ENCODE data around the gene GPATCH4. TPM values are rescaled to one million over a fixed set of nuclear protein-coding genes. Genes with fewer than 3 reads are reported as not detected.
"Not testable (repeated sequence)": the region's sequence is repeated elsewhere in the genome, so short reads cannot be mapped to it uniquely, and the experiment has no call there.

GPATCH4 gene
- polyA plus RNA-seq, 1 donor from 2014 or later: 45.5 TPM

DNA sequence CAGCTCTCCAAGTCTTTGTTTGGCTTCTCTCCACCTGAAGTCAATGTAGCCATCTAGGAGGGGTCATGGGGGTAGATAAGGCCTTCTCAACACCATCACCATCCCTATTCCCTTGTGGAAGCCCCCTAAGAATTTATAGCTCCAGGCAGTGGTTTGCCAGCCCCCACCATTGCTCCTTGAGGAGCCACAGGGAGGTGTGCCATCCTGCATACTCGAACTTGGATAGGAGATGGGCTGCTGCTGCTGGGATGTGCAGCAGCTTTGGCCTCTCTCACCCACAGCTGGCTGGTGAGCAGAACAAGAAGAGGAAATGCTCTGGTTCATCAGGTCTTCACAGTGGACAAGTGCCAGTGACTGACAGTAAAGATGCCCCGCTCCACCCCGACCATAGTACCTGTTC lies 4.9 kb downstream of the GPATCH4 start:
- Mint-ChIP-seq H3K9me3 (no peaks in the 10 kb centered on the region), H3K27ac (peak overlapping the region in 1 of 3 donors; percentile 43), H3K36me3 (peaks cover 5% of the 10 kb centered on the region), H3K27me3 (no peaks in the 10 kb centered on the region), H3K4me1 (peaks cover 22 to 27% (median 23%) of the 10 kb centered on the region in 3 donors), H3K4me3 (peak overlapping the region in 1 of 4 donors; percentile 30)

DNA sequence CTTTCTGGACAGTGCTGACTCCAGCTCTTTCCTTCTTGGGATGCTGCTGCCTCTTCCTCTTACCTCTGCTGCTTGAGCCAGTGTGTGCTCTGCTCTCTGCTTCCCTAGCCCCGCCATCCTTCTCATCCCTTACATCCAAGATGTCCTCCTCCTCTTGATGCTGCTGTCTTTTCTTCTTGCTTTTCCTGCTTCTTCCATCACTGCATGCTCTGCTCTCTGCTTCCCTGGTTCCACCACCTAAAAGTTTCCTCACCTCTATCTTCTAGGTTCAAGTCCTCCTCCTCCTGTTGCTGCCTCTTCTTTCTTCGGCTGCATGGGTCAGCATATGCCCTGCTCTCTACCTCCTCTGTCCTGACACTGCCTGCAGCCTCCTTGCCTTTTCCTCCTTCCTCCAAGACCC lies 6.3 kb downstream of the GPATCH4 start:
- peaks cover 17 to 22% (median 20%) of the 10 kb centered on the region in 3 donors for H3K4me1 Mint-ChIP-seq
- H3K36me3 Mint-ChIP-seq: peaks cover 5% of the 10 kb centered on the region
- no peaks in the 10 kb centered on the region for H3K9me3 Mint-ChIP-seq
- peak overlapping the region in 2 of 4 donors; percentile 35 to 71 for H3K4me3 Mint-ChIP-seq
- peak overlapping the region in 2 of 3 donors; percentile 33 to 83 for H3K27ac Mint-ChIP-seq
- no peaks in the 10 kb centered on the region for H3K27me3 Mint-ChIP-seq

DNA sequence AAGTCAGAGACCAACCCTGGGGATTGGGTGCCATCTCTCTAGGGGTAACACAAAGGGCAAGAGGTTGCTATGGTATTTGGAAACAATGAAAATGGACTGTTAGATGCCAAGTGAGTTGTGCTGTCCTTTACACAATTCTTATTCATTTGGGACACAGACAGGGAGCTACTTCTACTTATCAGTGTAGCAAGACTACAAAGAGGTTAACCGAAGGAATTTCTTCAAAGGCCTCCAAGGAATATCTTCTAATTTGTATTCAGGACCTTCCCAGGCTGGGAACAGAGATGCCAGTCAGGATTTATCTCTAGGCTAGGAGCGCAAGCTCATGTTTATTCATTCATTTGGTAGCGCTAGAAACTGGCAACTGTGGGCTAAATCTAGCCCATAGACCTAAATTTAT lies 7.1 kb downstream of the GPATCH4 start:
- peaks cover 5% of the 10 kb centered on the region for H3K36me3 Mint-ChIP-seq
- H3K27ac Mint-ChIP-seq: peak overlapping the region in 1 of 3 donors; percentile 29
- no peaks in the 10 kb centered on the region for H3K27me3 Mint-ChIP-seq
- H3K4me1 Mint-ChIP-seq: peaks cover 11 to 15% (median 13%) of the 10 kb centered on the region in 3 donors
- H3K4me3 Mint-ChIP-seq: peak overlapping the region in 2 of 4 donors; percentile 65 to 71
- no peaks in the 10 kb centered on the region for H3K9me3 Mint-ChIP-seq

DNA sequence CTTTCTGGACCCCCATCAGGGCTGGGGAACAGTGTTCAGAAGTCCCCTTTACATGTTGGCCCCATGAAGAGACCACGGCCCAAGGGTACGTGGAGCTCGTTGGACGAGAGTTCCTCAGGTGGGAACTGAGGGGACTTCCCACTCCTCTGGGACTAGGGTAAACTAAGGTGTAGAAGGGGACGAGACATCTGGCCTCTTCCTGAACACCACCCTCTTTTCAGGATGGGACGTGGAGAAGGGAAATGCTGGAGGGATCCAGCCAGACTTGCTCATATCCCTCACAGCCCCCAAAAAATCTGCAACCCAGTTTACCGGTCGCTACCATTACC lies 7.7 kb downstream of the GPATCH4 start:
- peaks cover 11 to 15% (median 13%) of the 10 kb centered on the region in 3 donors for H3K4me1 Mint-ChIP-seq
- H3K4me3 Mint-ChIP-seq: peak overlapping the region in 1 of 4 donors; percentile 71
- H3K27me3 Mint-ChIP-seq: no peaks in the 10 kb centered on the region
- H3K36me3 Mint-ChIP-seq: peaks cover 5% of the 10 kb centered on the region
- peak overlapping the region in 1 of 3 donors; percentile 29 for H3K27ac Mint-ChIP-seq
- no peaks in the 10 kb centered on the region for H3K9me3 Mint-ChIP-seq

DNA sequence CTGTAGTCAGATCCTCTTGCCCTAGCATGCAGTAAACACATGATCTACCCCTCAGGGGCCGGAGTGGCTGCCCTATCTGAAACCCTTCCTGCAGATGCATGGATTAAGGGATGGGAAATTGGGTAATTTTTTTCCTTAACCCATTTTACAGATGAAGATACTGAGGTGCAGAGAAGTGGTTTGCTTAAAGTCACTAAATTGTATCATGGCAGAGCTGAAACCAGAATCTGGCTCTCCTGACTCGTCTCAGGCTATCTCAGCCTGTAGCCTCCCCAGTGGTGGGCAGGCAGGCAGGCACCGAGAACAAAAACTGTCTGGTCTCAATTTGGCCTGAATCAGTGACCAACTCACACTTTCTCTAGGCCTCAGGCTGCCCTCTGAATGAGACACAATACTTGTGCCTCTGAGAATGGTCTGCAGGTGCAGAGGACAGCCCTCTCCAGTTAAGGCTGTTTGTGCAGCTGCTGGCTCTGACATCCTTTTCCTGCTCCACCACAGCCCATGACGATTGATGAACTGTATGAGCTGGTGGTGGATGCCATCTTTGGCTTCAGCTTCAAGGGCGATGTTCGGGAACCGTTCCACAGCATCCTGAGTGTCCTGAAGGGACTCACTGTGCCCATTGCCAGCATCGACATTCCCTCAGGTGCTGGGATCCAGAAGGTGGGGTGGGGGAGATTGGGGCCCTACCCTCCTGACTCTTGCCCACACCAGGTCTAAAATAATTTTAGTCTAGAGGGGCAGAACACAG lies 8.2 kb downstream of the GPATCH4 start:
- peaks cover 5% of the 10 kb centered on the region for H3K36me3 Mint-ChIP-seq
- H3K27me3 Mint-ChIP-seq: no peaks in the 10 kb centered on the region
- peak overlapping the region; percentile 14 to 98 (median 92) for H3K4me3 Mint-ChIP-seq
- H3K27ac Mint-ChIP-seq: peak overlapping the region; percentile 3 to 87 (median 78)
- no peaks in the 10 kb centered on the region for H3K9me3 Mint-ChIP-seq
- peaks cover 11 to 15% (median 13%) of the 10 kb centered on the region in 3 donors for H3K4me1 Mint-ChIP-seq

DNA sequence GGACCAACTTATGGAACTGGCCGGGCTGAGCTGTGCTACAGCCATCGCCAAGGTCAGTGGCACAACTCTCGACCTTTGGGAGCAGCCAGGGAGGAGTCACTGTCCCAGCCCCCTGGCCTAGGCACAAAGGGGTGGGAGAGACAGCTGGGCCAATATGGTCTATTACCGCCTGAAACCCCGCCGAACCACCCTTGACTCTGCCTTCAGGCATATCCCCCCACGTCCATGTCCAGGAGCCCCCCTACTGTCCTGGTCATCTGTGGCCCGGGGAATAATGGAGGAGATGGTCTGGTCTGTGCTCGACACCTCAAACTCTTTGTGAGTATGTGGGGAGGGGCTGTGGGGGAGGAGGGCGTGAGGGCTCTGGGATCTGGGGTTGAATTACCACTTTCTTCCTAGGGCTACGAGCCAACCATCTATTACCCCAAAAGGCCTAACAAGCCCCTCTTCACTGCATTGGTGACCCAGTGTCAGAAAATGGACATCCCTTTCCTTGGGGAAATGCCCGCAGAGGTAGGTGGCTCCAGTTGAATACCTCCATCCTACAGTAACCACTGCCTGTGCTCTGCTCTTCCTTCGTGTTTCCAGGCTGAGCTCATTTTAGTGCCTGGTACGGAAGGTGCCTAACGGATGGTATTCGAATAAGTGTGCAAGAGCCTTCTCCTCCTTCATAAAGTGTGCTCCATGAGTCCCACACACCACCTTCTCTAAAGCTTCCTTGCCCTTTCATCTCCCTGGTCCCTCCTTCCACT lies 8.9 kb downstream of the GPATCH4 start:
- Mint-ChIP-seq H3K27me3 (no peaks in the 10 kb centered on the region), H3K36me3 (peaks cover 5% of the 10 kb centered on the region), H3K4me1 (peaks cover 11 to 15% (median 13%) of the 10 kb centered on the region in 3 donors), H3K9me3 (no peaks in the 10 kb centered on the region), H3K27ac (peak overlapping the region; percentile 78 to 99 (median 87)), H3K4me3 (peak overlapping the region; percentile 90 to 98 (median 94))

DNA sequence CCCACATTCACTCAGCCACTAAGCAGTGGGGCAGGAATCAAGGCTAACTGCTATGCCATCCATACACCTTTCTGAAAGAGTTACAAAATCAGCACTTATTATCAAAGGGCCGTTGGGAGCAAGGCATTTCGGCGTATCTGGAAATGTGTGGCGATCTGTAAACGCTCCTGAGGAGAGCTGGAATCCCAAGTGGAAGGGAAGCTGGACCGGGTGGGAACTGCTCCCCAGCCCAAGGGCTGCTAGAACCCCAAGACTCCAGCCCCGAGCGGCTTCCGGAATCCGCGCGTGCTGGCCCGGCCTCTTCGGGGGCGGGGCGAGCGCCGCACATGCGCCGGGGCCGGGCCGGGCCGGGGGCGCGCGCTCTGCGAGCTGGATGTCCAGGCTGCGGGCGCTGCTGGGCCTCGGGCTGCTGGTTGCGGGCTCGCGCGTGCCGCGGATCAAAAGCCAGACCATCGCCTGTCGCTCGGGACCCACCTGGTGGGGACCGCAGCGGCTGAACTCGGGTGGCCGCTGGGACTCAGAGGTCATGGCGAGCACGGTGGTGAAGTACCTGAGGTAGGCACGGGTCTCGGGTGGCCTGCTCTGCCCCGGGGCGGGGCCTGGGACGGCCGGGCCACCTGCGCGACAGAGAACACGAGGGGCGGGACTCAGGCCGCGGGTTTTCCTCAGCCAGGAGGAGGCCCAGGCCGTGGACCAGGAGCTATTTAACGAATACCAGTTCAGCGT lies 9.7 kb downstream of the GPATCH4 start, which contains the start of gene NAXE:
TSS of gene NAXE (plus strand) at position 345 of the 726 bp plus-strand sequence. CDS start at position 374, 29 bp downstream.
- Mint-ChIP-seq H3K4me3 (peak within 1 kb of the TSS; percentile 90 to 98 (median 94)), H3K36me3 (peaks cover 3% of the 10 kb centered on the region), H3K4me1 (peaks cover 11 to 15% (median 11%) of the 10 kb centered on the region in 3 donors), H3K27ac (peak within 1 kb of the TSS; percentile 87 to 99 (median 94)), H3K9me3 (no peaks in the 10 kb centered on the region), H3K27me3 (no peaks in the 10 kb centered on the region)

DNA sequence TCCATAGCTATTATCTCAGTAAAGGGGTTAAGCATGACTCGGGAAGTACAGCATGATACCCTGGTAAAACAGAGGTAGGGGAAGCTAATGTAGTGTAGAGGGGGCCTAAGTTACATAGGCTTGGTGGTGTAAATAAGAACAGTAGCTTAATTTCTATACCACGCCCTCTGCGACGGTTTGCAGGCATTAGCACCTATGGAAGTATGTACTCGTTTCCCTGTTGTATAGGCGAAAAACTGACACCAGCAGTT lies 10.2 kb downstream of the GPATCH4 start:
- H3K9me3 Mint-ChIP-seq: no peaks in the 10 kb centered on the region
- peak overlapping the region; percentile 87 to 99 (median 94) for H3K27ac Mint-ChIP-seq
- H3K4me1 Mint-ChIP-seq: peaks cover 11 to 15% (median 11%) of the 10 kb centered on the region in 3 donors
- H3K27me3 Mint-ChIP-seq: no peaks in the 10 kb centered on the region
- H3K4me3 Mint-ChIP-seq: peak overlapping the region; percentile 90 to 98 (median 94)
- peaks cover 1% of the 10 kb centered on the region for H3K36me3 Mint-ChIP-seq

DNA sequence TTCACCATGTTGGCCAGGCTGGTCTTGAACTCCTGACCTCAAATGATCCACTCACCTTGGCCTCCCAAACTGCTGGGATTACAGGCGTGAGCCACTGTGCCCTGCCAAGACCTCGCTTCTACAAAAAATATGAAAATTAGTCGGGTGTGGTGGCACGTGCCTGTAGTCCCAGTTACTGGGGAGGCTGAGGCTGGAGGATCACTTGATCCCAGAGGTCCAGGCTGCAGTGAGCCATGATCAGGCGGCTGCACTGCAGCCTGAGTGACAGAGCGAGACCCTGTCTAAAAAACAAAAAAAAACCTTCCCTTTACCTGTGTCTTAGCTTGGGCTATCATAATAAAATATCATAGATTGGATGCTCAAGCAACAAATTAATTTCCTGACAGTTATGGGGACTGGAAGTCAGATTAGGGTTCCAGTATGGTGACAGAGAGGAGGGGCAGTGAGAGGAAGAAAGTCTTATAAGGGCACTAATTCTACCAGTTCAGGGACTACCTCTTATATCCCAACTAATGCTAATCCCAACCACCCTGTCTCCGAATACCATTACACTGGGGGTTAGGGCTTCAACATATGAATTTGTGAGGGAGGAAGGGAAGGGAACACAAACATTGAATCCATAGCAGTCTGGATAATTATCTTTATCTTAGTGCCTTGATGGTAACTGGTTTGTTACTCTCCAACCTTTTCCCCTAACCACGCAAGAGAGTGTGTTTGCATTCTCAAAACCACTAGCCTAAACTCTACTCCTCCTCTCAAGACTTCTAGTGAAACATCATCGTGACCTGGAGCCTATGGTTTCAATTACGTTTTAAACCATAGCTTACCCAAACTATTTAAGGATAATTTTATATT lies 10.7 kb downstream of the GPATCH4 start:
- peaks cover 1% of the 10 kb centered on the region for H3K36me3 Mint-ChIP-seq
- peaks cover 10 to 15% (median 11%) of the 10 kb centered on the region in 3 donors for H3K4me1 Mint-ChIP-seq
- peak overlapping the region in 3 of 4 donors; percentile 90 to 98 (median 93) for H3K4me3 Mint-ChIP-seq
- peak overlapping the region; percentile 87 to 99 (median 94) for H3K27ac Mint-ChIP-seq
- H3K27me3 Mint-ChIP-seq: no peaks in the 10 kb centered on the region
- no peaks in the 10 kb centered on the region for H3K9me3 Mint-ChIP-seq

DNA sequence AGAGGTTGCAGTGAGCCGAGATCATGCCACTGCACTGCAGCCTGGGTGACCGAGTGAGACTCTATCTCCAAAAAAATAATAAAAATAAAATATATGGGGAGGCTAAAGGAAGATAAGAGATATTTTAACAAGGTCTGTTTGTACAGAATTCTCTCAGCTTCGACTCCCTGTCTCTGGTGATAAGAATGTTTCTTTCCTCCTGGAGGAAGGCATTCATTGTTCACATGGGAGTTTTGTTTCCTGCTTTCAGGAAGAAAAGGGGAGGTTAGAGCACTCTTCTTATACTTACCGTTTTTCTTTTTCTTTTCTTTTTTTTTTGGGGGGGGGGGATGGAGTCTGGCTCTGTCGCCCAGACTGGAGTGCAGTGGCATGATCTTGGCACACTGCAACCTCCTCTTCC lies 11.7 kb downstream of the GPATCH4 start:
- Mint-ChIP-seq H3K36me3 (no peaks in the 10 kb centered on the region), H3K9me3 (no peaks in the 10 kb centered on the region), H3K4me3 (no peak overlapping the region), H3K4me1 (peaks cover 10 to 15% (median 11%) of the 10 kb centered on the region in 3 donors), H3K27ac (no peak overlapping the region), H3K27me3 (no peaks in the 10 kb centered on the region)

DNA sequence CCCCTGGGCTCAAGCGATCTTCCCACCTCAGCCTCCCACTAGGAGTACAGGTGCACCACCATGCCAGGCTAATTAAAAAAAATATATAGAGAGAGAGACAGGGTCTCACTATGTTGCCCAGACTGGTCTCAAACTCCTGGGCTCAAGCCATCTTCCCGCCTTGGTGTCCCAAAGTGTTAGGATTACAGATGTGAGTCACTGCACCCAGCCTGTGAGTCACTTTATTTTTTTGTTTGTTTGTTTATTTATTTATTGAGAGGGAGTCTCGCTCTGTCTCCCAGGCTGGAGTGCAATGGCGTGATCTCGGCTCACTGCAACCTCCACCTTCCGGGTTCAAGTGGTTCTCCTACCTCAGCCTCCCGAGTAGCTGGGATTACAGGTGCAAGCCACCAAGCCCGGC lies 13.4 kb downstream of the GPATCH4 start:
- not testable (repeated sequence) for H3K4me3 Mint-ChIP-seq, H3K9me3 Mint-ChIP-seq

DNA sequence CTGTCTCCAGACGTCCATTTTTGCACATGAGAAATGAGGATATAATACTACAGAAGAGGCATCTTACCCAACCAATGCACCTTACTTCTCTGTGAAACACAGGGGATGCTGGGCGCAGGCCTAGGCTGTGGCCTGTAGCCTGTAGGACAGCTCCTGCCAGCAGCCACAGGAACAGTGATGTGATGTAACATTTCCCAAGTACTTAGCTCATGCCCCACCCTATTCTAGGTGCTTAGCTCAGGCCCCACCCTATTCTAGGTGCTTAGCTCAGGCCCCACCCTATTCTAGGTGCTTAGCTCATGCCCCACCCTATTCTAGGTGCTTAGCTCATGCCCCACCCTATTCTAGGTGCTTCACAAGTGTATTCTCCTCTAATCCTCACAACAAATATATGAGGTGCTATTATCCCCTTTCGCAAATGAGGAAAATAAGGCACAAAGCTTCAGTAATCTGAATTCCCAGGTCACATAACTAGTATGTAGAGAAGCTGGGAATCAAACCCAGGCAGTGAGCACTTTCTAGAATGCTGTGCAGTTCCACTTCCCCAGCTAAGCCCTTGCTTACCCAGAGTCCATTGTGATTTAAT lies 14.3 kb downstream of the GPATCH4 start:
- no peak overlapping the region for H3K27ac Mint-ChIP-seq
- H3K4me3 Mint-ChIP-seq: no peak overlapping the region
- H3K4me1 Mint-ChIP-seq: peaks cover 13 to 19% (median 14%) of the 10 kb centered on the region in 3 donors
- H3K27me3 Mint-ChIP-seq: no peaks in the 10 kb centered on the region
- no peaks in the 10 kb centered on the region for H3K9me3 Mint-ChIP-seq
- no peaks in the 10 kb centered on the region for H3K36me3 Mint-ChIP-seq

More for the DNA sequence above, 13.4 kb downstream of the GPATCH4 start:
- peaks cover 14 to 18% (median 15%) of the 10 kb centered on the region in 3 donors for H3K4me1 Mint-ChIP-seq
- H3K27ac Mint-ChIP-seq, H3K27me3 Mint-ChIP-seq, H3K36me3 Mint-ChIP-seq: not testable (repeated sequence)

DNA sequence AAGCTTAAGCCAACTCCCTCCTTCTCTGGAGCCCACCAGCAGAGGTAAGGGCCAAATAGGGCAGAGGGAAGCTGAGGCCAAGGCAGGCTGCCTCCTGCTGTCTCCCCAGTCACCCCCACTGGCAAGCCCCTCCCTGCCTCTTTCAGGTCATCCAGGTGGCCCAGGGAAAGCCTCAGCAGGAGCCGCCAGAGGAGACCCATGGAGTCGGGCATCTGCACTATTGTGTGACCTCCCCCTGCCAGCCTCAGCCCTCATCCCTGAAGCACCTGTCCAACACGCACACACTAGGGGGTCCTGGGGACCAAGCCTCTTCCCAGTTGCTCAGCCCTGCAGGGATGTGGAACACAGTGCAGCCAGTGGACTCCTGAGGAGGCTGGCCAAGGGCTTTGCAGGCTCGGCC lies 15.0 kb downstream of the GPATCH4 start:
- Mint-ChIP-seq H3K4me1 (peaks cover 14 to 21% (median 18%) of the 10 kb centered on the region in 3 donors), H3K4me3 (no peak overlapping the region), H3K36me3 (no peaks in the 10 kb centered on the region)

DNA sequence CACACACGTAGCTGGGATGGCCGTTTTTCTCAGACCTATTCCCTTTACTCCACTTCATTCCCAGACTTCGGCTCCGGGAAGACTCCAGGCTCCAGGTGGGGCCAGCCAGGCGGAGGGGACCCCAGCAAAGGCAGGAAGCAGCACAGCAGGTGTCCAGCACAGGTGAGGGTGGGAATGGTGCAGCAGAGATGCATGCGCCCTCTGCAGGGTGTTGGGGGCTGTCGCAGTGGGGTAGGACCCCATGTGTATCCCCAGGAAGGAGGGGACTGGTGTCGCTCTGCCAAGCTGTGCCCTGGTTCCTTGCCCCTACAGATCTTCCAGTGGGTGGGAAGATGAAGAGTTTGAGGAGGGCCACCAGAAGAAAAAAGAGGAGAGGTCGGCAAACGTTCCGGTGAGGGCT lies 16.5 kb downstream of the GPATCH4 start:
- H3K27me3 Mint-ChIP-seq: no peaks in the 10 kb centered on the region
- H3K27ac Mint-ChIP-seq: no peak overlapping the region
- H3K4me1 Mint-ChIP-seq: peaks cover 8 to 18% (median 16%) of the 10 kb centered on the region in 3 donors
- H3K36me3 Mint-ChIP-seq: no peaks in the 10 kb centered on the region
- H3K4me3 Mint-ChIP-seq: no peak overlapping the region
- no peaks in the 10 kb centered on the region for H3K9me3 Mint-ChIP-seq

More for the DNA sequence above, 15.0 kb downstream of the GPATCH4 start:
- Mint-ChIP-seq H3K9me3 (no peaks in the 10 kb centered on the region), H3K27me3 (no peaks in the 10 kb centered on the region), H3K27ac (no peak overlapping the region)

Measured in IgD-negative memory B cell (primary cell).